Measurements from ENCODE around the gene TRAF3IP3. TPM values are rescaled to one million over a fixed set of nuclear protein-coding genes. Genes with fewer than 3 reads are reported as not detected.

The TRAF3IP3 gene
- total RNA-seq, 4 donors from 2014 or later, result 0.77 to 5.7 (median 3.5) TPM

GRCh38 chr1:209720826-209721225 is 35.0 kb upstream of the TRAF3IP3 start:
- no peaks in the 10 kb centered on the region for H3K4me1 ChIP-seq
- H3K27ac ChIP-seq, result no peak overlapping the region
- WGBS, 2 donors (ENCODE audit: low coverage in 1 of 2), result 75 to 94% methylated on average over 1 to 2 of the region's 2 CpGs
- TF ChIP-seq POLR2A (IDR thresholded peaks at IDR 0.05) (no peak), POLR2AphosphoS5 (IDR thresholded peaks at IDR 0.05) (no peak), EP300 (IDR thresholded peaks at IDR 0.05) (no peak)
- TF ChIP-seq, protein P1, sequence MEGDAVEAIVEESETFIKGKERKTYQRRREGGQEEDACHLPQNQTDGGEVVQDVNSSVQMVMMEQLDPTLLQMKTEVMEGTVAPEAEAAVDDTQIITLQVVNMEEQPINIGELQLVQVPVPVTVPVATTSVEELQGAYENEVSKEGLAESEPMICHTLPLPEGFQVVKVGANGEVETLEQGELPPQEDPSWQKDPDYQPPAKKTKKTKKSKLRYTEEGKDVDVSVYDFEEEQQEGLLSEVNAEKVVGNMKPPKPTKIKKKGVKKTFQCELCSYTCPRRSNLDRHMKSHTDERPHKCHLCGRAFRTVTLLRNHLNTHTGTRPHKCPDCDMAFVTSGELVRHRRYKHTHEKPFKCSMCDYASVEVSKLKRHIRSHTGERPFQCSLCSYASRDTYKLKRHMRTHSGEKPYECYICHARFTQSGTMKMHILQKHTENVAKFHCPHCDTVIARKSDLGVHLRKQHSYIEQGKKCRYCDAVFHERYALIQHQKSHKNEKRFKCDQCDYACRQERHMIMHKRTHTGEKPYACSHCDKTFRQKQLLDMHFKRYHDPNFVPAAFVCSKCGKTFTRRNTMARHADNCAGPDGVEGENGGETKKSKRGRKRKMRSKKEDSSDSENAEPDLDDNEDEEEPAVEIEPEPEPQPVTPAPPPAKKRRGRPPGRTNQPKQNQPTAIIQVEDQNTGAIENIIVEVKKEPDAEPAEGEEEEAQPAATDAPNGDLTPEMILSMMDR (IDR thresholded peaks at IDR 0.05), result no peak
- no peak for ATAC-seq
- H3K4me3 ChIP-seq, result no peak overlapping the region
- H3K36me3 ChIP-seq, result no peaks in the 10 kb centered on the region
- no peaks in the 10 kb centered on the region for H3K9me3 ChIP-seq
- no peaks in the 10 kb centered on the region for H3K27me3 ChIP-seq

GRCh38 chr1:209721323-209721722 is 34.5 kb upstream of the TRAF3IP3 start:
- TF ChIP-seq POLR2AphosphoS5 (IDR thresholded peaks at IDR 0.05), result no peak
- TF ChIP-seq, protein P1 (IDR thresholded peaks at IDR 0.05), result no peak
- no peak for TF ChIP-seq POLR2A (IDR thresholded peaks at IDR 0.05)
- TF ChIP-seq EP300 (IDR thresholded peaks at IDR 0.05), result no peak

GRCh38 chr1:209723265-209723664 is 32.6 kb upstream of the TRAF3IP3 start:
- Histone ChIP-seq H3K4me3 (no peak overlapping the region), H3K36me3 (no peaks in the 10 kb centered on the region), H3K27me3 (no peaks in the 10 kb centered on the region), H3K4me1 (no peaks in the 10 kb centered on the region), H3K27ac (no peak overlapping the region), H3K9me3 (no peaks in the 10 kb centered on the region)
- no peak for ATAC-seq
- TF ChIP-seq EP300 (IDR thresholded peaks at IDR 0.05), result no peak
- no peak for TF ChIP-seq POLR2A (IDR thresholded peaks at IDR 0.05)
- TF ChIP-seq, protein P1 (IDR thresholded peaks at IDR 0.05), result no peak
- no peak for TF ChIP-seq POLR2AphosphoS5 (IDR thresholded peaks at IDR 0.05)
- 97 to 100% methylated on average over 1 to 3 of the region's 3 CpGs for WGBS, 2 donors (ENCODE audit: low coverage in 1 of 2)

More at GRCh38 chr1:209721323-209721722, 34.5 kb upstream of the TRAF3IP3 start:
- ATAC-seq, result no peak
- 89 to 100% methylated on average over 1 of the region's 1 CpG for WGBS, 2 donors (ENCODE audit: low coverage in 1 of 2)
- Histone ChIP-seq H3K36me3 (no peaks in the 10 kb centered on the region), H3K9me3 (no peaks in the 10 kb centered on the region), H3K4me3 (no peak overlapping the region), H3K27me3 (no peaks in the 10 kb centered on the region), H3K4me1 (no peaks in the 10 kb centered on the region), H3K27ac (no peak overlapping the region)

DNA sequence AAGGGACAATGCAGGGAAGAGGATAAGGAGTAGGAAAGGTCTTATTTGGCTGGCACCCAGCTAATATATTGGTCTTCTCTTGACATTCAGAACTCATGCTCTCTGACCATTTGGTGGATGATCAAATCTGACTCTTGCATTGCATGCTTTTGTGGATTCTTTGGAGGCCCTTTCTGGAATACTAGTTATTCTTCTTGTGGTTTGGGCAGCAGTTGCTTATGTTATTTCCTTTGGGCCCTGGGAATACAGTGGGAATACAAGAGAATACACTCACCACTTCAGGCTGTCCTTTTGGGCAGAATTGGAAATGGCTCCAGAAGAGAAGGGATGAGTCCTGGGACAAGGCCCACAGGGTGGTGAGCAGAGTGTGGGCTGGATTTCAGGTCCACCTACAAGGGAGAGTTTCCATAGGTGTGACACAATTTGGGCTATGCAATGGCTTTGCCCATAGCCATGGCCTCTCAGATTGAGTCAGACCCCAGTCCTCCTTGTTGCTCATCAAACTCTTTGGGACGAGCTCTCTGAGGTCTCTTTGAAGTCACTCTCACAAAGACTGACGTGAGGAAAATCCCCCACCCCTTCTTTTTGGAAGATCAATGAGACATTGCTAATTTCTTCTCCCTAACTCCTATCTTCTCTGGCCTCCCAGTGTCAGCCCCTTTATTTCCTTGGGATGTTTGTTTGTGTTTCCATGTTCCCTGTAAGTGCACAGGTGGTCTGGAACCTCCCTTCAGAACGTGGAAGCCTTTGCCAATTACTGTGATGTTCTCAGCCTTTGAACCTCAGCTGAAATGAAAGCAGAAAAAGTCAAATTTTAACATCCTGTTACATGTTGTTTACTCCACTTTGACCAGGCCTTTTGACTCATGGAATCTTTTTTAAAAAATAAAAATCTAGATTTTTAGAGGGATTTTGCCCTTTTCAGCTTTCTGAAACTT is 31.8 kb upstream of the TRAF3IP3 start:
- H3K27me3 ChIP-seq, result no peaks in the 10 kb centered on the region
- 71 to 92% methylated on average over 2 to 3 of the region's 3 CpGs for WGBS, 2 donors (ENCODE audit: low coverage in 1 of 2)
- ATAC-seq, result no peak
- no peaks in the 10 kb centered on the region for H3K9me3 ChIP-seq
- no peaks in the 10 kb centered on the region for H3K36me3 ChIP-seq
- H3K4me3 ChIP-seq, result no peak overlapping the region
- TF ChIP-seq EP300 (IDR thresholded peaks at IDR 0.05), result no peak
- TF ChIP-seq, protein P1 (IDR thresholded peaks at IDR 0.05), result no peak
- TF ChIP-seq POLR2A (IDR thresholded peaks at IDR 0.05), result no peak
- TF ChIP-seq POLR2AphosphoS5 (IDR thresholded peaks at IDR 0.05), result no peak
- H3K4me1 ChIP-seq, result no peaks in the 10 kb centered on the region
- H3K27ac ChIP-seq, result no peak overlapping the region

DNA sequence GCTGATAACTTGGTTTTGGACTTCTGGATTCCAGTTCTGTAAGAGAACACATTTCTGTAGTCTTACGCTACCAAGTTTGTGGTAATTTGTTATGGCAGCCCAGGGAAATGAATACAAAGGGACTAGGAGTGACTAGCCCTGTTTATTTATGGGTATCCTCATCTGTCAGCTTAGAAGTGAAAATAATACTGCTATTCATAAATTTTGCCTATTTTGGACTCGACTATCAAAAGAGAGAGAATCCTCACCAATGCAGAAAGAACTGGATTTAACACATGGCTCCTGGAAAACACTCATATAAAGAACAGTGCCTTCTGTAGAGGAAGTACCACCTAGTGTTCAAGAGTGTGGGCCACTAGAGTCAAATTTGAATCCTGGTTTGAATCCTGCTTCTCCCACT is 28.6 kb upstream of the TRAF3IP3 start:
- WGBS, 2 donors (ENCODE audit: low coverage in 1 of 2), result 83 to 84% methylated on average over 1 to 2 of the region's 2 CpGs
- no peaks in the 10 kb centered on the region for H3K27me3 ChIP-seq
- ATAC-seq, result no peak

More for the DNA sequence above, 28.6 kb upstream of the TRAF3IP3 start:
- H3K4me1 ChIP-seq, result no peaks in the 10 kb centered on the region
- H3K4me3 ChIP-seq, result no peak overlapping the region
- no peak for TF ChIP-seq POLR2A (IDR thresholded peaks at IDR 0.05)
- TF ChIP-seq, protein P1 (IDR thresholded peaks at IDR 0.05), result no peak
- no peaks in the 10 kb centered on the region for H3K36me3 ChIP-seq
- no peaks in the 10 kb centered on the region for H3K9me3 ChIP-seq
- H3K27ac ChIP-seq, result no peak overlapping the region
